Mononuclear cell (primary cell): Measurements from ENCODE around the gene BACE2. TPM values are rescaled to one million over a fixed set of nuclear protein-coding genes. Genes with fewer than 3 reads are reported as not detected.

Experiments used
- H3K27me3 ChIP-seq: 2 replicates; pipeline ENCODE4 v1.6.0; 2011; ENCODE audit warnings: low read length, control low read depth; ENCODE audit not compliant: insufficient read depth
- H3K4me1 ChIP-seq: 2 replicates; pipeline ENCODE4 v1.5.1; 2011; ENCODE audit warnings: mild to moderate bottlenecking, low read length, control low read depth; ENCODE audit not compliant: insufficient read depth
- H3K4me3 ChIP-seq: 2 replicates; pipeline ENCODE4 v1.5.1; 2011; ENCODE audit warnings: mild to moderate bottlenecking, low read length, moderate library complexity
- H3K9me3 ChIP-seq: 2 replicates; pipeline ENCODE4 v1.5.1; 2011; ENCODE audit warnings: low read depth, mild to moderate bottlenecking, control low read depth, low read length
- total RNA-seq: library from RNA; depleted of rRNA; stranded (reverse); fragments of >200 nt; gene quantifications from one replicate; pipeline ENCODE4 v1.2.3, GENCODE V29; 2012

BACE2 gene
- total RNA-seq, 1 donor = 2.3 TPM

GRCh38 chr21:41141031-41141457, 26.9 kb upstream of the BACE2 start:
- no peaks in the 10 kb centered on the region for H3K9me3 ChIP-seq
- no peaks in the 10 kb centered on the region for H3K4me1 ChIP-seq
- H3K27me3 ChIP-seq = no peaks in the 10 kb centered on the region
- H3K4me3 ChIP-seq = no peak overlapping the region

- no peak overlapping the region for H3K4me3 ChIP-seq
- H3K9me3 ChIP-seq = no peaks in the 10 kb centered on the region
- H3K27me3 ChIP-seq = no peaks in the 10 kb centered on the region
- H3K4me1 ChIP-seq = no peaks in the 10 kb centered on the region
These were observed 25.7 kb upstream of the BACE2 start for GRCh38 chr21:41142051-41142795.

GRCh38 chr21:41143596-41144325, 24.2 kb upstream of the BACE2 start:
- H3K9me3 ChIP-seq = no peaks in the 10 kb centered on the region
- H3K27me3 ChIP-seq = no peaks in the 10 kb centered on the region
- no peaks in the 10 kb centered on the region for H3K4me1 ChIP-seq
- no peak overlapping the region for H3K4me3 ChIP-seq

DNA sequence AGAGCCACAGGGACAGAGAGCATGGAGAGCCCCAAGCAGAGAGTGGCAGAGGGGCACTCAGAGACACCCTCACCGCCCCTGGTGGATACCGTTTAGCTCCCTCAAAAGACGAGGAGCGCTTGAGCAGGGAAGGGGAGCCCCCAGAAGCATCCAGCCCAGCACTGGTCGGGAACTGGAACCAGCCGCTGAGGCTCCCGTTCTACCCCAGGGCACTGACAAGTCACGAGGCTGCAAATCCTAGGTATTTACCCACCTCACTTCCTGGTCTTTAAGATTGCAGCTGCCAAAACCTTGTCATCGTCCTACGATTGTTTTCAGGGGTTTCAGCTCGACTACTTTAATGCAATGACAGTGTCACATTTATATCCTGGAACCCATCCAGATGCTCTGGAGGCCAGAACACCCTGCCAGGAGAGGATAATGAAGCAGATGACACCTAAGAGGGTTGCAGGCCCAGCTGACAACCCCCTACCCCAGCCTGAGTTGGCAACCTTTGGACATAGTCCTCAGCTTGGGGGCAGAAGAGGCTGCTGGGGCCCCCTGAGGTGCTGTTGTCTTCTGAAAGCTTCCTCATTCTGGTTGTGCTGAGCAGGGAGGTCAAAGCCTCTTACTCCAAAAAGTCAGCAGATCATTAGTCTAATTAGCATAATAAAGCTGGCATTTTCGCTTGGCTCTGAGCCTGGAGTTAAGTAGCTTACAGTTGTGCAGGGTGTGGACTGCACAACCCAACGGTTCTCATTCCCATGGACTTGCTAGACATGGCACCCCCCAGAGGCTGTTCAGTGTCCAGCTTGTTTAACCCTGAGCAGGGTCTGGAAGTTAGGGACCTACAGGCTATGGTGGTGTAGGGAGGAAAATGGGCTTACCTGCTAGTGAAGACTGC, 20.6 kb upstream of the BACE2 start:
- H3K4me3 ChIP-seq = no peak overlapping the region
- H3K9me3 ChIP-seq = peaks cover 6% of the 10 kb centered on the region
- no peaks in the 10 kb centered on the region for H3K4me1 ChIP-seq
- no peaks in the 10 kb centered on the region for H3K27me3 ChIP-seq

DNA sequence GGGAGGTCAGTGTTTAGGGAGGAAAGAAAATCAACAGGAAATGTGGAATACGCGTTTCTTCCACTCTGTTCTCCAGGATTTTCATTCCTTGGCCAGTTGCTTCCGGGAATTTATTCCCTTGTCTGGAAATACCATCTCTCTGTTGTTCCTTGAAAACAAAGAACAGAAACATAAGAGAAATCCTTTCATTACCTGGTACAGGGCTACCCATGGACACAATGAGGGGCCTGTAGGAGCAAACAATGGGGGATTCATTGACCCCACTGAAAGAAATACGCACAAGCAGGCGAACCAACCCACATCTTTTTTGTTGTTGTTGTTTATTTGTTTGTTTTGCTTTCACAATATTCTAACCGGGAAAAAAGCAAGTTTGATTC, 20.0 kb upstream of the BACE2 start:
- peaks cover 6% of the 10 kb centered on the region for H3K9me3 ChIP-seq
- H3K4me3 ChIP-seq = no peak overlapping the region
- H3K4me1 ChIP-seq = no peaks in the 10 kb centered on the region
- H3K27me3 ChIP-seq = no peaks in the 10 kb centered on the region

- Histone ChIP-seq H3K4me1 (no peaks in the 10 kb centered on the region), H3K4me3 (no peak overlapping the region), H3K9me3 (peaks cover 6% of the 10 kb centered on the region), H3K27me3 (no peaks in the 10 kb centered on the region)
These were observed 19.2 kb upstream of the BACE2 start for GRCh38 chr21:41148798-41149197.

DNA sequence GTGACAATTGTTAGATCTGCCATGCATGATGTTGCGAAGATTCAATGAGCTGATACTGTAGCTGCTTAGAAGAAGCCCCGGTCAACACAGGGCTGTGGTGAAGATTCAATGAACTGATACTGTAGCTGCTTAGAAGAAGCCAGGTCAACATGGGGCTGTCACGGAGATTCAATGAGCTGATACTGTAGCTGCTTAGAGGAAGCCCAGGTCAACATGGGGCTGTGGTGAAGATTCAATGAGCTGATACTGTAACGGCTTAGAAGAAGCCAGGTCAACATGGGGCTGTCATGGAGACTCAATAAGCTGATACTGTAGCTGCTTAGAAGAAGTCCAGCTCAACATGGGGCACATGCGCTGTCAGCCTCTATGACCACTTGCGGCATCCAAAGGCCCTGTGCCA, 18.8 kb upstream of the BACE2 start:
- Histone ChIP-seq H3K4me1 (no peaks in the 10 kb centered on the region), H3K9me3 (peaks cover 6% of the 10 kb centered on the region), H3K27me3 (no peaks in the 10 kb centered on the region), H3K4me3 (no peak overlapping the region)

DNA sequence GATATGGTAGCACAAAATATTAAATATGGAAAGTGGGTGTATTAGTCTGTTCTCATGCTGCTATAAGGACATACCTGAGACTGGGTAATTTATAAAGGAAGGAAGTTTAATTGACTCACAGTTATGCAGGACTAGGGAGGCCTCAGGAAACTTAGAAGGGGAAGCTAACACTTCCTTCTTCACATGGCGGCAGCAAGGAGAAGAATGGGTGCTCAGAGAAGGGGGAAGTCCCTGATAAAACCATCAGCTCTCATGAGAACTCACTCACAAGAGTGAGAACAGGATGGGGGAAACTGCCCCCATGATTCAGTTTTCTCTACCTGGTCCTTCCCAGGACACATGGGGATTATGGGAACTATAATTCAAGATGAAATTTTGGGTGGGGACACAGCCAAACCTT, 15.8 kb upstream of the BACE2 start:
- Histone ChIP-seq H3K4me3 (no peak overlapping the region), H3K27me3 (no peaks in the 10 kb centered on the region), H3K9me3 (peaks cover 6% of the 10 kb centered on the region), H3K4me1 (no peaks in the 10 kb centered on the region)

GRCh38 chr21:41153443-41153842, 14.5 kb upstream of the BACE2 start:
- Histone ChIP-seq H3K4me1 (no peaks in the 10 kb centered on the region), H3K9me3 (peaks cover 6% of the 10 kb centered on the region), H3K27me3 (no peaks in the 10 kb centered on the region), H3K4me3 (no peak overlapping the region)

- H3K4me3 ChIP-seq = no peak overlapping the region
These were observed 11.8 kb upstream of the BACE2 start for GRCh38 chr21:41156142-41156541.

GRCh38 chr21:41158026-41158425, 9.9 kb upstream of the BACE2 start:
- Histone ChIP-seq H3K9me3 (no peaks in the 10 kb centered on the region), H3K27me3 (no peaks in the 10 kb centered on the region), H3K4me1 (no peaks in the 10 kb centered on the region), H3K4me3 (no peak overlapping the region)

More at GRCh38 chr21:41156142-41156541, 11.8 kb upstream of the BACE2 start:
- Histone ChIP-seq H3K4me1 (no peaks in the 10 kb centered on the region), H3K27me3 (no peaks in the 10 kb centered on the region), H3K9me3 (peaks cover 6% of the 10 kb centered on the region)

GRCh38 chr21:41160036-41160435, 7.9 kb upstream of the BACE2 start:
- H3K9me3 ChIP-seq = no peaks in the 10 kb centered on the region
- no peaks in the 10 kb centered on the region for H3K4me1 ChIP-seq
- H3K27me3 ChIP-seq = no peaks in the 10 kb centered on the region
- no peak overlapping the region for H3K4me3 ChIP-seq

DNA sequence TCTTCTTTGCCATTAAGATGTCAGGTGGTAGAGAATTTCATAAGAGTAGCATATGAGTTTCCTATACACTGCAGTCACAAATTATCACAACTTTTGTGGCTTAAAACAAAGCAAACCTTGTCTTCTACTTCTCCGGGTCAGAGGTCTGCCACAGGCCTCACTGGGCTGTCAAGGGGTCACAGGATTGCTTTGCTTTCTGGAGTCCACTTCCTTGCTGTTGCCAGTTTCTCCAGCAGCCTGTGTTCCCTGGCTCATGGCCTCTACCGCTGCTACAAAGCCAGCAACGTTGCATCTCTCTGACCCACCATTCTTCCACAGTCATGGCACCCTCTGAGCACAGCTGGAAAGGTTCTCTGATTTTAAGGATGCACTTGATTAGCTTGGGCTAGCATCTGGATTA, 6.5 kb upstream of the BACE2 start:
- H3K9me3 ChIP-seq = no peaks in the 10 kb centered on the region
- H3K27me3 ChIP-seq = peaks cover 8% of the 10 kb centered on the region
- H3K4me3 ChIP-seq = no peak overlapping the region

DNA sequence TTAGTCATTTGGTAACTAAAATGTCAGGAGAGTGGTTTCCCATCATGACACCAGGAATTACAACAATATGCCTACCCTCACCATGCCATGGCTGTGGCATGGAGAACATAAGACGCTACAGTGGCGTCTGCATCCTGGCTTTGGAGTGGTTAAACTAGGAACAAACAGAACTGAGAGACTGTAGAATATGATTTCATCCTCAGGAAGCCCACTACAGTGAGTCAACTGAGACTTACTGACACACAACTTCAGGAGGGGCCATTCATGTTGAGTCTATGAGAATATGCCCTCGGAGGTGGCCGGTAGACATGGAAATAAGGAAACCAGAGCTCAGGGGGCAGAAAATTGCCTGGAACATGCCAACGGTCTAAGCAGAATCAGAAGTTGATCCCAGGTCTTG, 5.9 kb upstream of the BACE2 start:
- peaks cover 12% of the 10 kb centered on the region for H3K27me3 ChIP-seq
- no peak overlapping the region for H3K4me3 ChIP-seq
- no peaks in the 10 kb centered on the region for H3K4me1 ChIP-seq
- H3K9me3 ChIP-seq = no peaks in the 10 kb centered on the region

More for the DNA sequence above, 6.5 kb upstream of the BACE2 start:
- no peaks in the 10 kb centered on the region for H3K4me1 ChIP-seq

DNA sequence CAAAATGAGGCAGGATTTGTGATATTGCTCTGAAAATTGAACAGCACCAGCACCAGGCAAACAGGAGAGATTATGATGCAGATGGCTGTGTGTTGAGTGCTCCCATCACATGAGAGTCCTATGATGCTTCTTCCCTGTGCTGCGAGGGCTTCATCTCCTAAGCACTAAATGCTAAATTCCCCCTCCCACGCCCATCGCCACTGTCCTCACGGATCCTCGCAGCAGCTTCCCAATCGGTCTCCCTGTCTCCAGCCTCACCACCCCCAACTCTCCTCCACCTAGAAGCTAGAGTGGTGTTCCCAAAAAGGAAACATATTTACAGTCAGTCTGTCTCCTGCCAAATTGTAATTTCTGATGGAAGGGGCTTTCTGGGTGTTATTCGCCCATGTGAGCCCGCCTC, 4.9 kb upstream of the BACE2 start:
- Histone ChIP-seq H3K27me3 (peaks cover 12% of the 10 kb centered on the region), H3K4me1 (no peaks in the 10 kb centered on the region), H3K4me3 (no peak overlapping the region), H3K9me3 (no peaks in the 10 kb centered on the region)
